ENCODE measurements around the gene PIN1. TPM values are rescaled to one million over a fixed set of nuclear protein-coding genes. Genes with fewer than 3 reads are reported as not detected.
A peak's percentile ranks its signal among the peaks of the same experiment; 100 is the strongest.

PIN1 gene
- polyA plus RNA-seq, 3 donors = 67.4 to 79.8 (median 68.3) TPM

- Histone ChIP-seq H4K20me1 (ENCODE audit: insufficient read depth, low read length) (no peaks in the 10 kb centered on the region), H3K27me3 (ENCODE audit: control insufficient read depth in 2 of 2, insufficient read depth in 2 of 2, low read length in 2 of 2) (no peaks in the 10 kb centered on the region), H3K36me3 (replicated peaks in 1 of 2; ENCODE audit: control insufficient read depth in 1 of 2, insufficient read depth in 2 of 2, low read length in 2 of 2) (no peaks in the 10 kb centered on the region), H3K27ac (ENCODE audit: low read depth in 1 of 2, low read length in 2 of 2) (no peak overlapping the region), H3K79me2 (ENCODE audit: insufficient read depth, low read length) (no peaks in the 10 kb centered on the region), H3K4me1 (ENCODE audit: control insufficient read depth in 1 of 2, insufficient read depth in 2 of 2, low read length in 2 of 2) (peaks cover 0 to 7% of the 10 kb centered on the region in 2 donors), H2AFZ (ENCODE audit: insufficient read depth, low read depth, low read length, poor library complexity, severe bottlenecking) (no peak overlapping the region), H3K4me2 (replicated peaks; ENCODE audit: extremely low read depth, low read length, poor library complexity, severe bottlenecking) (no peak overlapping the region), H3K9ac (ENCODE audit: insufficient read depth, low read length, poor library complexity, severe bottlenecking) (no peak overlapping the region), H3K9me3 (replicated peaks in 1 of 2; ENCODE audit: control insufficient read depth in 1 of 2, insufficient read depth in 1 of 2, low read length in 2 of 2) (no peaks in the 10 kb centered on the region), H3K4me3 (replicated peaks in 1 of 3; ENCODE audit: low read depth in 2 of 3, low read length in 3 of 3) (no peak overlapping the region)
- intact Hi-C loops (cut with micrococcal nuclease) = no loop called here
- Mint-ChIP-seq H3K27me3 (ENCODE audit: low read depth in 3 of 3) (peaks cover 3 to 12% (median 7%) of the 10 kb centered on the region in 3 donors), H3K4me1 (peaks cover 7% of the 10 kb centered on the region), H3K4me3 (no peak overlapping the region), H3K27ac (no peak overlapping the region), H3K9me3 (peaks cover 0 to 2% (median 0%) of the 10 kb centered on the region in 7 donors), H3K36me3 (no peaks in the 10 kb centered on the region)
- WGBS (ENCODE audit: insufficient coverage) = 56% methylated on average over 4 of the region's 4 CpGs
- no peak for DNase-seq
- no peak for TF ChIP-seq CTCF (IDR thresholded peaks at IDR 0.05)
Observed at GRCh38 chr19:9862938-9863337, 27.8 kb downstream of the PIN1 start.

GRCh38 chr19:9863759-9864158 lies 28.6 kb downstream of the PIN1 start:
- Histone ChIP-seq H3K27me3 (ENCODE audit: control insufficient read depth in 2 of 2, insufficient read depth in 2 of 2, low read length in 2 of 2) (no peaks in the 10 kb centered on the region), H3K27ac (ENCODE audit: low read depth in 1 of 2, low read length in 2 of 2) (no peak overlapping the region), H4K20me1 (ENCODE audit: insufficient read depth, low read length) (no peaks in the 10 kb centered on the region), H3K4me3 (replicated peaks in 1 of 3; ENCODE audit: low read depth in 2 of 3, low read length in 3 of 3) (no peak overlapping the region), H3K4me2 (replicated peaks; ENCODE audit: extremely low read depth, low read length, poor library complexity, severe bottlenecking) (no peak overlapping the region), H2AFZ (ENCODE audit: insufficient read depth, low read depth, low read length, poor library complexity, severe bottlenecking) (no peak overlapping the region), H3K36me3 (replicated peaks in 1 of 2; ENCODE audit: control insufficient read depth in 1 of 2, insufficient read depth in 2 of 2, low read length in 2 of 2) (no peaks in the 10 kb centered on the region), H3K9me3 (replicated peaks in 1 of 2; ENCODE audit: control insufficient read depth in 1 of 2, insufficient read depth in 1 of 2, low read length in 2 of 2) (no peaks in the 10 kb centered on the region), H3K9ac (ENCODE audit: insufficient read depth, low read length, poor library complexity, severe bottlenecking) (no peak overlapping the region), H3K79me2 (ENCODE audit: insufficient read depth, low read length) (no peaks in the 10 kb centered on the region), H3K4me1 (ENCODE audit: control insufficient read depth in 1 of 2, insufficient read depth in 2 of 2, low read length in 2 of 2) (no peaks in the 10 kb centered on the region)
- no peak for TF ChIP-seq CTCF (IDR thresholded peaks at IDR 0.05)
- no peak for DNase-seq
- Mint-ChIP-seq H3K36me3 (no peaks in the 10 kb centered on the region), H3K9me3 (no peaks in the 10 kb centered on the region), H3K4me3 (peak overlapping the region in 1 of 2 donors; percentile 33), H3K27me3 (ENCODE audit: low read depth in 3 of 3) (peaks cover 3 to 12% (median 7%) of the 10 kb centered on the region in 3 donors), H3K4me1 (no peaks in the 10 kb centered on the region), H3K27ac (no peak overlapping the region)
- intact Hi-C loops (cut with micrococcal nuclease) = no loop called here
- 100% methylated on average over 1 of the region's 5 CpGs for WGBS (ENCODE audit: insufficient coverage)

Data from CD14-positive monocyte (primary cell).